Measurements from ENCODE around the gene CX3CL1.

DNA sequence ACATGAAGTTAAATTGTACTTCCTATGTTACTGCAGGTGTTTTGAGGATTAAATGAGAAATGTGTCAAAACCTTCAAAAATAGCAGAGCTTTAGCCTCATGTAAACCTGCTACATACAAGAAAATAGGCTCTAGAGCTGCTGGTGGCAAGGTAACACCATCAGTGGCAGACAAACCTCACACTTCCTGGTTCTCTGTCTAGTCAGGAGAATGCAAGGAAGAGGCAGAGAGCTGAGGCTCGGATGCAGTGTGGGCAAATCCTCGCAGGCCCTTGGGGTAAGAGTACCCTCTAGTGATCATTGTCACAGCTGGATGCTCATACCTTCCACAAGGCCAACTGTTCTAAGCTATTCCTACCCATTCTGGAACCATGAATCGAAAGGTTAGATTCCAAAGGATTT, 60.7 kb downstream of the CX3CL1 start:
- TF ChIP-seq, protein P1, sequence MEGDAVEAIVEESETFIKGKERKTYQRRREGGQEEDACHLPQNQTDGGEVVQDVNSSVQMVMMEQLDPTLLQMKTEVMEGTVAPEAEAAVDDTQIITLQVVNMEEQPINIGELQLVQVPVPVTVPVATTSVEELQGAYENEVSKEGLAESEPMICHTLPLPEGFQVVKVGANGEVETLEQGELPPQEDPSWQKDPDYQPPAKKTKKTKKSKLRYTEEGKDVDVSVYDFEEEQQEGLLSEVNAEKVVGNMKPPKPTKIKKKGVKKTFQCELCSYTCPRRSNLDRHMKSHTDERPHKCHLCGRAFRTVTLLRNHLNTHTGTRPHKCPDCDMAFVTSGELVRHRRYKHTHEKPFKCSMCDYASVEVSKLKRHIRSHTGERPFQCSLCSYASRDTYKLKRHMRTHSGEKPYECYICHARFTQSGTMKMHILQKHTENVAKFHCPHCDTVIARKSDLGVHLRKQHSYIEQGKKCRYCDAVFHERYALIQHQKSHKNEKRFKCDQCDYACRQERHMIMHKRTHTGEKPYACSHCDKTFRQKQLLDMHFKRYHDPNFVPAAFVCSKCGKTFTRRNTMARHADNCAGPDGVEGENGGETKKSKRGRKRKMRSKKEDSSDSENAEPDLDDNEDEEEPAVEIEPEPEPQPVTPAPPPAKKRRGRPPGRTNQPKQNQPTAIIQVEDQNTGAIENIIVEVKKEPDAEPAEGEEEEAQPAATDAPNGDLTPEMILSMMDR (IDR thresholded peaks at IDR 0.05) = no peak
- TF ChIP-seq POLR2A (IDR thresholded peaks at IDR 0.05) = no peak

Data from uterus (tissue), 2 donors.